ENCODE results near the gene ZNF341. TPM values are rescaled to one million over a fixed set of nuclear protein-coding genes. Genes with fewer than 3 reads are reported as not detected.

The ZNF341 gene
- total and polyA plus RNA-seq, 4 donors: 2.1 to 4.3 (median 3.4) TPM

GRCh38 chr20:33836277-33836676, 104.5 kb downstream of the ZNF341 start:
- peak overlapping the region in 1 of 2 donors; percentile 28 for H3K27ac ChIP-seq (ENCODE audit: low read depth in 1 of 2, low read length in 1 of 2)
- no peak overlapping the region for H3K4me3 ChIP-seq
- no peaks in the 10 kb centered on the region for H3K9me3 ChIP-seq (ENCODE audit: control insufficient read depth in 4 of 4, insufficient read depth in 3 of 4, low read length in 3 of 4)
- WGBS, 2 donors: 80 to 85% methylated on average over 2 of the region's 2 CpGs
- DNase-seq (no peak), ATAC-seq (ENCODE audit: insufficient read depth, low FRiP score) (no peak)
- no peaks in the 10 kb centered on the region for H3K27me3 ChIP-seq (ENCODE audit: control insufficient read depth in 3 of 3, insufficient read depth in 3 of 3, low read length in 2 of 3)
- peaks cover 0 to 4% (median 0%) of the 10 kb centered on the region in 4 donors for H3K36me3 ChIP-seq (ENCODE audit: control insufficient read depth in 4 of 4, insufficient read depth in 4 of 4, low read length in 4 of 4)
- no peak overlapping the region for H3K9ac ChIP-seq (ENCODE audit: insufficient read depth in 1 of 2, low read length in 2 of 2)
- no peak for TF ChIP-seq CTCF (IDR thresholded peaks at IDR 0.05; ENCODE audit: control extremely low read depth, extremely low read depth)
- H3K4me1 ChIP-seq (ENCODE audit: control insufficient read depth in 5 of 5, insufficient read depth in 5 of 5, low read length in 5 of 5): peaks cover 14 to 63% (median 38%) of the 10 kb centered on the region in 5 donors

GRCh38 chr20:33837096-33837830, 105.5 kb downstream of the ZNF341 start:
- Histone ChIP-seq H3K9me3 (ENCODE audit: control insufficient read depth in 4 of 4, insufficient read depth in 3 of 4, low read length in 3 of 4) (no peaks in the 10 kb centered on the region), H3K4me1 (ENCODE audit: control insufficient read depth in 5 of 5, insufficient read depth in 5 of 5, low read length in 5 of 5) (peaks cover 19 to 67% (median 37%) of the 10 kb centered on the region in 5 donors), H3K9ac (ENCODE audit: insufficient read depth in 1 of 2, low read length in 2 of 2) (no peak overlapping the region), H3K36me3 (ENCODE audit: control insufficient read depth in 4 of 4, insufficient read depth in 4 of 4, low read length in 4 of 4) (peaks cover 0 to 4% (median 0%) of the 10 kb centered on the region in 4 donors), H3K27me3 (ENCODE audit: control insufficient read depth in 3 of 3, insufficient read depth in 3 of 3, low read length in 2 of 3) (no peaks in the 10 kb centered on the region), H3K27ac (ENCODE audit: low read depth in 1 of 2, low read length in 1 of 2) (no peak overlapping the region), H3K4me3 (no peak overlapping the region)
- no peak for TF ChIP-seq CTCF (IDR thresholded peaks at IDR 0.05; ENCODE audit: control extremely low read depth, extremely low read depth)
- DNase-seq: no peak
- ATAC-seq (ENCODE audit: insufficient read depth, low FRiP score): no peak
- 88 to 89% methylated on average over 5 of the region's 5 CpGs for WGBS, 2 donors

- ATAC-seq (ENCODE audit: insufficient read depth, low FRiP score) (no peak), DNase-seq (no peak)
- H3K36me3 ChIP-seq (ENCODE audit: control insufficient read depth in 4 of 4, insufficient read depth in 4 of 4, low read length in 4 of 4): peaks cover 0 to 3% (median 0%) of the 10 kb centered on the region in 4 donors
- H3K9ac ChIP-seq (ENCODE audit: insufficient read depth in 1 of 2, low read length in 2 of 2): no peak overlapping the region
- no peak overlapping the region for H3K4me3 ChIP-seq
- peaks cover 26 to 68% (median 35%) of the 10 kb centered on the region in 5 donors for H3K4me1 ChIP-seq (ENCODE audit: control insufficient read depth in 5 of 5, insufficient read depth in 5 of 5, low read length in 5 of 5)
- no peak overlapping the region for H3K27ac ChIP-seq (ENCODE audit: low read depth in 1 of 2, low read length in 1 of 2)
- no peaks in the 10 kb centered on the region for H3K9me3 ChIP-seq (ENCODE audit: control insufficient read depth in 4 of 4, insufficient read depth in 3 of 4, low read length in 3 of 4)
- WGBS, 2 donors: 72 to 78% methylated on average over 8 of the region's 8 CpGs
- no peak for TF ChIP-seq CTCF (IDR thresholded peaks at IDR 0.05; ENCODE audit: control extremely low read depth, extremely low read depth)
- H3K27me3 ChIP-seq (ENCODE audit: control insufficient read depth in 3 of 3, insufficient read depth in 3 of 3, low read length in 2 of 3): no peaks in the 10 kb centered on the region
Measured at GRCh38 chr20:33838035-33838864, 106.5 kb downstream of the ZNF341 start.

All from lung (tissue), 12 donors.